A549 (cell line): ENCODE measurements around the gene HDGFL2.

Experiments used
- CHD2 ChIP-seq: fragments of 150-350 bp; IDR thresholded peaks from 2 replicates; pipeline ENCODE4 v1.6.1; 2014; ENCODE audit warnings: low read length; ENCODE audit not compliant: partially characterized antibody
- CTCF ChIP-seq: fragments of >200 bp; sonication (Bioruptor Twin); formaldehyde crosslinking; IDR thresholded peaks from 3 replicates; pipeline ENCODE4 v1.5.1; 2016
- EHMT2 ChIP-seq: fragments of 200-600 bp; sonication (generic); IDR thresholded peaks from 2 replicates; pipeline ENCODE4 v1.6.1; 2016; ENCODE audit warnings: antibody characterized with exemption, low read depth, mild to moderate bottlenecking, moderate library complexity
- EP300 ChIP-seq, 2 experiments: fragments of >200 bp; sonication (Bioruptor Twin); formaldehyde crosslinking; IDR thresholded peaks; 2 replicates in 1 of 2; 3 replicates in 1 of 2; pipeline ENCODE4 v1.6.1; 2016 to 2017
- GATA3 ChIP-seq: IDR thresholded peaks from 2 replicates; pipeline ENCODE4 v1.6.1; 2012; ENCODE audit warnings: borderline replicate concordance
- JUNB ChIP-seq: fragments of >200 bp; sonication (Bioruptor Twin); formaldehyde crosslinking; IDR thresholded peaks from 2 replicates; pipeline ENCODE4 v1.6.1; 2016
- MAZ ChIP-seq: fragments of 150-350 bp; IDR thresholded peaks from 2 replicates; pipeline ENCODE4 v1.6.1; 2014; ENCODE audit warnings: antibody characterized with exemption, low read depth, low read length, borderline replicate concordance
- PHF8 ChIP-seq: fragments of 200-600 bp; sonication (generic); IDR thresholded peaks from 2 replicates; pipeline ENCODE4 v1.6.1; 2016; ENCODE audit warnings: low read depth, mild to moderate bottlenecking, antibody characterized with exemption, moderate library complexity, borderline replicate concordance
- POLR2A ChIP-seq: IDR thresholded peaks from 2 replicates; pipeline ENCODE4 v1.6.1; 2012; ENCODE audit warnings: mild to moderate bottlenecking, low read length
- RARB ChIP-seq: fragments of 250-450 bp; sonication (Bioruptor Pico); IDR thresholded peaks from 2 replicates; pipeline ENCODE4 v1.8.0; 2021; ENCODE audit warnings: mild to moderate bottlenecking, moderate library complexity
- SMC3 ChIP-seq: fragments of >200 bp; sonication (Bioruptor Twin); formaldehyde crosslinking; IDR thresholded peaks from 3 replicates; pipeline ENCODE4 v1.6.1; 2018; ENCODE audit warnings: inconsistent platforms
- TF ChIP-seq, protein P1 (sequence below): fragments of 200-600 bp; sonication (generic); IDR thresholded peaks from 2 replicates; pipeline ENCODE4 v1.6.1; 2016; ENCODE audit warnings: antibody characterized with exemption, mild to moderate bottlenecking, moderate library complexity

DNA sequence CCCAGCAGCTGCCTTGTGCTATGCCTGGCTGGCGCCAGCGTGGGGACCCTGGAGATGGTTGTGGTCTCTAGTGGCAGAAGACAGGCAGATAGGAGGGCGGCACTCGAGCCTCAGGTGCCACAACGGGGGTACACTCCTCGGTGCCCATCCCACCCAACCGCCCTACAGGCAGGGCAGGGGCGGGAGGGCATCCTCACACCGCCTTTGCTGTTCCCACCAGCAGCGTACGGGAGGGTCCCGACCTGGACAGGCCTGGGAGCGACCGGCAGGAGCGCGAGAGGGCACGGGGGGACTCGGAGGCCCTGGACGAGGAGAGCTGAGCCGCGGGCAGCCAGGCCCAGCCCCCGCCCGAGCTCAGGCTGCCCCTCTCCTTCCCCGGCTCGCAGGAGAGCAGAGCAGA lies 29.6 kb downstream of the HDGFL2 start:
- TF ChIP-seq MAZ (no peak), EHMT2 (no peak), SMC3 (no peak), PHF8 (no peak), CTCF (no peak), GATA3 (no peak), POLR2A (no peak), CHD2 (no peak), RARB (no peak), EP300 (IDR thresholded peaks at IDR 0.05) (no peak), JUNB (no peak)
- TF ChIP-seq, protein P1, sequence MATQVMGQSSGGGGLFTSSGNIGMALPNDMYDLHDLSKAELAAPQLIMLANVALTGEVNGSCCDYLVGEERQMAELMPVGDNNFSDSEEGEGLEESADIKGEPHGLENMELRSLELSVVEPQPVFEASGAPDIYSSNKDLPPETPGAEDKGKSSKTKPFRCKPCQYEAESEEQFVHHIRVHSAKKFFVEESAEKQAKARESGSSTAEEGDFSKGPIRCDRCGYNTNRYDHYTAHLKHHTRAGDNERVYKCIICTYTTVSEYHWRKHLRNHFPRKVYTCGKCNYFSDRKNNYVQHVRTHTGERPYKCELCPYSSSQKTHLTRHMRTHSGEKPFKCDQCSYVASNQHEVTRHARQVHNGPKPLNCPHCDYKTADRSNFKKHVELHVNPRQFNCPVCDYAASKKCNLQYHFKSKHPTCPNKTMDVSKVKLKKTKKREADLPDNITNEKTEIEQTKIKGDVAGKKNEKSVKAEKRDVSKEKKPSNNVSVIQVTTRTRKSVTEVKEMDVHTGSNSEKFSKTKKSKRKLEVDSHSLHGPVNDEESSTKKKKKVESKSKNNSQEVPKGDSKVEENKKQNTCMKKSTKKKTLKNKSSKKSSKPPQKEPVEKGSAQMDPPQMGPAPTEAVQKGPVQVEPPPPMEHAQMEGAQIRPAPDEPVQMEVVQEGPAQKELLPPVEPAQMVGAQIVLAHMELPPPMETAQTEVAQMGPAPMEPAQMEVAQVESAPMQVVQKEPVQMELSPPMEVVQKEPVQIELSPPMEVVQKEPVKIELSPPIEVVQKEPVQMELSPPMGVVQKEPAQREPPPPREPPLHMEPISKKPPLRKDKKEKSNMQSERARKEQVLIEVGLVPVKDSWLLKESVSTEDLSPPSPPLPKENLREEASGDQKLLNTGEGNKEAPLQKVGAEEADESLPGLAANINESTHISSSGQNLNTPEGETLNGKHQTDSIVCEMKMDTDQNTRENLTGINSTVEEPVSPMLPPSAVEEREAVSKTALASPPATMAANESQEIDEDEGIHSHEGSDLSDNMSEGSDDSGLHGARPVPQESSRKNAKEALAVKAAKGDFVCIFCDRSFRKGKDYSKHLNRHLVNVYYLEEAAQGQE = no peak
